IMR-90 (cell line): Measurements from ENCODE around the gene NAA10. TPM values are rescaled to one million over a fixed set of nuclear protein-coding genes. Genes with fewer than 3 reads are reported as not detected.

Experiments used
- ATAC-seq: fragments of 200-7000 bp; cut with Tn5 transposase; 2 replicates; pipeline ENCODE4 v1.9.1; 2020; ENCODE audit warnings: low read depth, mild to moderate bottlenecking, moderate library complexity
- BruUV-seq: library from RNA; stranded (reverse); fragments of 400-500 nt; replicated peaks from 2 replicates; lab custom pipeline; 2021; lab: Mats Ljungman, UMichigan
- CTCF ChIA-PET: fragments of 300-600 bp; formaldehyde crosslinking; extraction: SDS; loops from one replicate; lab custom pipeline; 2021; ENCODE audit warnings: antibody characterized with exemption; lab: Yijun Ruan, JAX
- POLR2A ChIA-PET: fragments of 300-600 bp; sonication (Branson Sonifier 250); formaldehyde crosslinking; loops from one replicate; lab custom pipeline; 2022; ENCODE audit warnings: antibody characterized with exemption; ENCODE audit not compliant: unreplicated experiment; lab: Charles Lee
- DNase-seq: peaks from one replicate; pipeline ENCODE4 v3.0.0; 2013
- H2AFZ ChIP-seq: replicated peaks from 2 replicates; pipeline ENCODE3; 2013; ENCODE audit warnings: low read length, mild to moderate bottlenecking; ENCODE audit not compliant: poor library complexity
- H2AK5ac ChIP-seq: 2 replicates; pipeline ENCODE4 v1.6.1; 2013; ENCODE audit warnings: low read depth, low read length, inconsistent platforms
- H2AK9ac ChIP-seq: replicated peaks from 2 replicates; pipeline ENCODE3; 2013; ENCODE audit warnings: mild to moderate bottlenecking, low read depth, low read length, moderate library complexity; ENCODE audit not compliant: poor library complexity
- H2BK120ac ChIP-seq: 2 replicates; pipeline ENCODE4 v1.6.1; 2013; ENCODE audit warnings: low read depth, low read length, inconsistent platforms
- H2BK15ac ChIP-seq: 3 replicates; pipeline ENCODE4 v1.6.1; 2013; ENCODE audit warnings: low read depth, low read length, inconsistent platforms
- H2BK20ac ChIP-seq: 2 replicates; pipeline ENCODE4 v1.6.1; 2013; ENCODE audit warnings: low read depth, mild to moderate bottlenecking, inconsistent platforms, low read length, moderate library complexity
- H2BK5ac ChIP-seq: 2 replicates; pipeline ENCODE4 v1.6.1; 2013; ENCODE audit warnings: mild to moderate bottlenecking, low read depth, low read length, inconsistent platforms; ENCODE audit not compliant: poor library complexity, severe bottlenecking
- H3K14ac ChIP-seq: replicated peaks from 2 replicates; pipeline ENCODE4 v1.6.1; 2013; ENCODE audit warnings: low read depth, low read length, inconsistent platforms
- H3K18ac ChIP-seq: 2 replicates; pipeline ENCODE4 v1.6.1; 2013; ENCODE audit warnings: low read depth, low read length, control low read depth
- H3K23ac ChIP-seq: 2 replicates; pipeline ENCODE4 v1.6.1; 2013; ENCODE audit warnings: low read depth, low read length, inconsistent platforms
- H3K27ac ChIP-seq: 2 replicates; pipeline ENCODE4 v1.5.1; 2013; ENCODE audit warnings: mild to moderate bottlenecking, control low read depth, low read length; ENCODE audit not compliant: insufficient read depth
- H3K27me3 ChIP-seq: 2 replicates; pipeline ENCODE4 v1.6.1; 2013; ENCODE audit warnings: low read length; ENCODE audit not compliant: control insufficient read depth, insufficient read depth
- H3K36me3 ChIP-seq: 2 replicates; pipeline ENCODE4 v1.6.1; 2013; ENCODE audit warnings: low read length, mixed read lengths; ENCODE audit not compliant: control insufficient read depth, insufficient read depth
- H3K4ac ChIP-seq: 2 replicates; pipeline ENCODE4 v1.6.1; 2013; ENCODE audit warnings: low read depth, low read length, inconsistent platforms
- H3K4me1 ChIP-seq: 2 replicates; pipeline ENCODE4 v1.6.1; 2013; ENCODE audit warnings: low read length, mixed read lengths; ENCODE audit not compliant: control insufficient read depth, insufficient read depth
- H3K4me2 ChIP-seq: 2 replicates; pipeline ENCODE4 v1.6.1; 2013; ENCODE audit warnings: low read depth, mild to moderate bottlenecking, control low read depth, low read length, moderate library complexity
- H3K4me3 ChIP-seq: 2 replicates; pipeline ENCODE4 v1.5.1; 2013; ENCODE audit warnings: low read depth, mild to moderate bottlenecking, control low read depth, low read length, moderate library complexity; ENCODE audit not compliant: insufficient read depth
- H3K56ac ChIP-seq: 2 replicates; pipeline ENCODE4 v1.6.1; 2013; ENCODE audit warnings: low read length, inconsistent platforms; ENCODE audit not compliant: insufficient read depth; ENCODE audit errors: extremely low read depth
- H3K79me1 ChIP-seq, 2 experiments: 2 replicates each; pipeline ENCODE4 v1.6.1; 2013; ENCODE audit warnings: low read length in 2 of 2, inconsistent platforms in 1 of 2, low read depth in 1 of 2
- H3K9ac ChIP-seq: 2 replicates; pipeline ENCODE4 v1.6.1; 2013; ENCODE audit warnings: low read depth, low read length, control low read depth
- H3K9me1 ChIP-seq: 2 replicates; pipeline ENCODE4 v1.6.1; 2013; ENCODE audit warnings: low read length, inconsistent platforms; ENCODE audit not compliant: insufficient read depth
- H3K9me3 ChIP-seq: 2 replicates; pipeline ENCODE4 v1.6.1; 2013; ENCODE audit warnings: low read length; ENCODE audit not compliant: control insufficient read depth, insufficient read depth
- H4K20me1 ChIP-seq: 2 replicates; pipeline ENCODE4 v1.6.1; 2013; ENCODE audit warnings: low read length, inconsistent platforms; ENCODE audit not compliant: insufficient read depth
- H4K5ac ChIP-seq: 2 replicates; pipeline ENCODE4 v1.6.1; 2013; ENCODE audit warnings: mild to moderate bottlenecking, low read depth, low read length, control low read depth
- H4K8ac ChIP-seq, 2 experiments: 2 replicates each; pipeline ENCODE4 v1.6.1; 2013; ENCODE audit warnings: low read depth in 2 of 2, low read length in 2 of 2, control low read depth in 1 of 2, inconsistent platforms in 1 of 2
- H4K91ac ChIP-seq: 2 replicates; pipeline ENCODE4 v1.6.1; 2013; ENCODE audit warnings: low read depth, low read length, inconsistent platforms; ENCODE audit not compliant: insufficient read depth
- MAFK ChIP-seq: IDR thresholded peaks from 2 replicates; pipeline ENCODE4 v1.6.1; 2012; ENCODE audit warnings: low read depth, low read length, improper control_type of control experiment
- RAD21 ChIP-seq: IDR thresholded peaks from 2 replicates; pipeline ENCODE4 v1.6.1; 2012; ENCODE audit warnings: low read length, improper control_type of control experiment
- WGBS, 2 experiments: methylation state at CpG; one replicate each; pipeline versions ENCODE4 v1.1.5 to v1.1.7; 2013; ENCODE audit warnings: missing lambda C conversion rate in 2 of 2; ENCODE audit not compliant: insufficient read length in 1 of 2; ENCODE audit errors: extremely low coverage in 2 of 2; 5-methylcytosine and 5-hydroxymethylcytosine counted together
- dilution Hi-C: fragments of 300-500 bp; cut with HindIII; formaldehyde crosslinking; loops from one replicate; pipeline ENCODE4 v1.14.3; 2018; ENCODE audit warnings: low sequenced_read_pairs; ENCODE audit not compliant: unreplicated experiment
- in situ Hi-C: fragments of 300-500 bp; cut with MboI; formaldehyde crosslinking; loops from 3 replicates; pipeline ENCODE4 v1.14.3; 2019; ENCODE audit warnings: low sequenced_read_pairs, inconsistent platforms, mixed read lengths
- intact Hi-C: fragments of 100-400 bp; cut with micrococcal nuclease; formaldehyde crosslinking; loops from 2 replicates; pipeline ENCODE4 v1.10.0; 2022
- polyA plus RNA-seq, 3 experiments: library from polyadenylated mRNA; depleted of rRNA; stranded (reverse); fragments of >200 nt; gene quantifications; 2 replicates each; pipeline ENCODE4 v1.2.3, GENCODE V29; 2012; ENCODE audit warnings: low replicate concordance in 1 of 3
- total RNA-seq: library from RNA; depleted of rRNA; stranded (reverse); fragments of >200 nt; gene quantifications from 2 replicates; pipeline ENCODE4 v1.2.3, GENCODE V29; 2012

Gene NAA10
- total and polyA plus RNA-seq, 2 of the 4 experiments (the other 2 are of a cell fraction) = 98.6 to 172 TPM

DNA sequence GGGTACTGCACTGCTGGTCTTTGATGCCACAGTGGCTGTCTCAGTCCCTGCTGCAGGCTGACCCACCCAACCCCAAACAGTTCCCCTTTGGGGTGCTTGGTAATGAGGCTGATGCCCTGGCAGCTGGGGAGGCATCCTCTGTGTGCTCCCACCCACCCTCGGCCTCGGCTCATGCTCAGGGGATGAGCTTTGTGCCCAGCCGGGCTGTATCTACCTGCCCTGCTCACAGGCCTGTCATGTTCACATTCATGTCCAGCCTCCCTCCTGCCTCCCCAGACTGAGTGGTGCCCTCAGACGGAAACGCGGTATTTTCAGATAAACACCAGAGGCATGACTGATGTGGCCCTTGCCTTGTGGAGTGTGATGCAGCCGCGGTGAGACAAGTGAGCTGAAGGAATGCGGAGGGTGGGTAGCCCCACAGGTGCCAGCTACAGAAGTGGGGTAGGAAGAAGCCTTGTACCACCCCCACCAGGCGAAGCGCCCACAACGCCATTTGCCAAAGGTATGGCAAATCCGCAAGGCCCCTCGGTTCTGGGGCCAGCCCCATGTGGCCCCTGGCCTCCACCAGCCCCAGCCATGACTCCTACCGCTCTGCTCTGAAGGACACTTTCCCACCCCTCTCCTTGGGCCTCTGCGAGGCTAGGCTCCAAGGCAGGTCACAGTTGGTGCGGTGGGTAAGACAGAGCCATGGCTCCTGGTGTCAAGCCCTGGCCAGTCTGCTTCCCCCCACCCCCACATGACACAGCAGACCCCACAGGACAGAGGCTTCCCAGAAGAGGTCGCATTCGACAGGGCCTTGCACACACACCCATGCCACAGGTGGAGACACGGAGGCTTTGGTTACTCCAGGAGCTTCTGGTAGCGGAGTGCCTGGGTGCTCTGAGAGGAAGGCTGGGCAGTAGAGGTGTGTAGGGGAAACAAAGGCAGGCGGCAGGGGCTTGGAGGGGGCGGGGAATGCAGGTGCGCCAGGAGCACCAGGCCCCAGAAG lies 11.4 kb upstream of the NAA10 start:
- no peaks in the 10 kb centered on the region for H3K4me1 ChIP-seq
- no TSS peak for BruUV-seq
- H3K18ac ChIP-seq = no peak overlapping the region
- ChIA-PET CTCF (interaction anchor here (0.7 to 1.0 kb wide), 2 partner anchors 168 to 183 kb away, joined by 3 to 4 read pairs; no protein-coding TSS in a partner anchor), POLR2A (no interaction called here)
- no peaks in the 10 kb centered on the region; a peak in 1 of 4 replicates for H3K79me1 ChIP-seq
- H2AK5ac ChIP-seq = no peak overlapping the region
- ATAC-seq (no peak), DNase-seq (no peak)
- 67% methylated on average over 3 of the region's 24 CpGs; no CpG with 5 or more reads in 1 of the 2 experiments for WGBS, 2 experiments
- intact Hi-C loops (no loop called here), dilution Hi-C loops (no loop called here), in situ Hi-C loops (no loop called here)
- H3K9me1 ChIP-seq = no peaks in the 10 kb centered on the region
- no peak overlapping the region for H3K4me2 ChIP-seq
- H2BK20ac ChIP-seq = no peak overlapping the region
- H2AFZ ChIP-seq = no peak overlapping the region
- H3K27me3 ChIP-seq = no peaks in the 10 kb centered on the region
- H4K20me1 ChIP-seq = no peaks in the 10 kb centered on the region
- H3K4ac ChIP-seq = no peak overlapping the region
- TF ChIP-seq MAFK (no peak), RAD21 (no peak)
- no peak overlapping the region for H4K91ac ChIP-seq
- H2AK9ac ChIP-seq = peak overlapping the region; percentile 65
- no peaks in the 10 kb centered on the region for H3K9me3 ChIP-seq
- H4K5ac ChIP-seq = no peak overlapping the region
- H2BK120ac ChIP-seq = no peak overlapping the region
- peaks cover 14% of the 10 kb centered on the region for H3K36me3 ChIP-seq
- H3K23ac ChIP-seq = no peak overlapping the region
- no peak overlapping the region for H2BK15ac ChIP-seq
- no peak overlapping the region for H3K56ac ChIP-seq
- no peak overlapping the region for H4K8ac ChIP-seq
- H3K9ac ChIP-seq = no peak overlapping the region
- H2BK5ac ChIP-seq = no peak overlapping the region
- H3K4me3 ChIP-seq = no peak overlapping the region
- H3K27ac ChIP-seq = no peak overlapping the region
- no peak overlapping the region for H3K14ac ChIP-seq
